H9 (cell line): ENCODE measurements around the gene PI4KB. TPM values are rescaled to one million over a fixed set of nuclear protein-coding genes. Genes with fewer than 3 reads are reported as not detected.

ENCODE experiments used
- DNase-seq: peaks from one replicate; pipeline ENCODE4 v3.0.0-alpha.2; 2017
- H2AFZ ChIP-seq: one replicate; pipeline ENCODE4 v1.6.1; 2013; ENCODE audit warnings: mild to moderate bottlenecking, low read length, control low read depth, moderate library complexity
- H2AK5ac ChIP-seq: 2 replicates; pipeline ENCODE4 v1.6.1; 2013; ENCODE audit warnings: low read length, control low read depth, mixed read lengths; ENCODE audit not compliant: insufficient read length
- H2BK120ac ChIP-seq: one replicate; pipeline ENCODE4 v1.6.1; 2013; ENCODE audit warnings: low read depth, mild to moderate bottlenecking, low read length, control low read depth, inconsistent platforms; ENCODE audit not compliant: poor library complexity, severe bottlenecking
- H2BK12ac ChIP-seq: 2 replicates; pipeline ENCODE4 v1.6.1; 2013; ENCODE audit warnings: low read length, control low read depth, mixed read lengths, low read depth; ENCODE audit not compliant: insufficient read length
- H2BK15ac ChIP-seq: 2 replicates; pipeline ENCODE4 v1.6.1; 2013; ENCODE audit warnings: low read depth, low read length, control low read depth
- H2BK20ac ChIP-seq: one replicate; pipeline ENCODE4 v1.6.1; 2013; ENCODE audit warnings: low read depth, mild to moderate bottlenecking, low read length, control low read depth, inconsistent platforms; ENCODE audit not compliant: poor library complexity, severe bottlenecking
- H2BK5ac ChIP-seq: 2 replicates; pipeline ENCODE4 v1.6.1; 2013; ENCODE audit warnings: low read length, control low read depth, mixed read lengths; ENCODE audit not compliant: insufficient read length
- H3K14ac ChIP-seq: 2 replicates; pipeline ENCODE4 v1.6.1; 2013; ENCODE audit warnings: low read length, control low read depth; ENCODE audit not compliant: insufficient read depth
- H3K18ac ChIP-seq: 2 replicates; pipeline ENCODE4 v1.6.1; 2013; ENCODE audit warnings: low read depth, mild to moderate bottlenecking, mixed read lengths, low read length, control low read depth; ENCODE audit not compliant: insufficient read length
- H3K23ac ChIP-seq: 2 replicates; pipeline ENCODE4 v1.6.1; 2013; ENCODE audit warnings: low read length, control low read depth, mixed read lengths, low read depth; ENCODE audit not compliant: insufficient read length
- H3K23me2 ChIP-seq: 2 replicates; pipeline ENCODE4 v1.6.1; 2013; ENCODE audit warnings: low read depth, mild to moderate bottlenecking, mixed read lengths, low read length, control low read depth; ENCODE audit not compliant: insufficient read length, poor library complexity, severe bottlenecking
- H3K27ac ChIP-seq: 2 replicates; pipeline ENCODE4 v1.5.1; 2013; ENCODE audit warnings: low read length, control low read depth, mixed read lengths, low read depth; ENCODE audit not compliant: insufficient read length
- H3K27me3 ChIP-seq: 2 replicates; pipeline ENCODE4 v1.6.1; 2013; ENCODE audit warnings: low read length, control low read depth, inconsistent platforms; ENCODE audit not compliant: insufficient read depth
- H3K4ac ChIP-seq: 2 replicates; pipeline ENCODE4 v1.6.1; 2013; ENCODE audit warnings: low read depth, mild to moderate bottlenecking, control low read depth, inconsistent platforms, low read length, moderate library complexity
- H3K4me1 ChIP-seq: 2 replicates; pipeline ENCODE4 v1.6.1; 2013; ENCODE audit warnings: low read length, control low read depth, inconsistent platforms; ENCODE audit not compliant: insufficient read depth
- H3K4me2 ChIP-seq: 2 replicates; pipeline ENCODE4 v1.6.1; 2013; ENCODE audit warnings: low read length, control low read depth, mixed read lengths; ENCODE audit not compliant: insufficient read length, insufficient read depth
- H3K56ac ChIP-seq: 2 replicates; pipeline ENCODE4 v1.6.1; 2013; ENCODE audit warnings: low read depth, mild to moderate bottlenecking, mixed read lengths, low read length, control low read depth; ENCODE audit not compliant: insufficient read length
- H3K79me1 ChIP-seq: 2 replicates; pipeline ENCODE4 v1.6.1; 2013; ENCODE audit warnings: low read depth, mild to moderate bottlenecking, moderate library complexity, low read length, control low read depth, inconsistent platforms; ENCODE audit not compliant: insufficient read depth, poor library complexity, severe bottlenecking
- H3K79me2 ChIP-seq: 2 replicates; pipeline ENCODE4 v1.6.1; 2013; ENCODE audit warnings: low read length, control low read depth, inconsistent platforms; ENCODE audit not compliant: insufficient read depth
- H3K9ac ChIP-seq: 2 replicates; pipeline ENCODE4 v1.6.1; 2013; ENCODE audit warnings: low read length, control low read depth, mixed read lengths; ENCODE audit not compliant: insufficient read length; ENCODE audit errors: extremely low read depth
- H3K9me3 ChIP-seq: one replicate; pipeline ENCODE4 v1.6.1; 2013; ENCODE audit warnings: low read depth, low read length, inconsistent platforms; ENCODE audit not compliant: control insufficient read depth
- H3T11ph ChIP-seq: one replicate; pipeline ENCODE4 v1.6.1; 2013; ENCODE audit warnings: mild to moderate bottlenecking, low read length, control low read depth, inconsistent platforms
- H4K20me1 ChIP-seq: one replicate; pipeline ENCODE4 v1.6.1; 2013; ENCODE audit not compliant: control insufficient read depth, insufficient read length, insufficient read depth
- H4K5ac ChIP-seq: 2 replicates; pipeline ENCODE4 v1.6.1; 2013; ENCODE audit warnings: low read depth, mild to moderate bottlenecking, mixed read lengths, low read length, control low read depth; ENCODE audit not compliant: insufficient read length
- H4K8ac ChIP-seq: replicated peaks from 2 replicates; pipeline ENCODE4 v1.6.1; 2013; ENCODE audit warnings: low read length, control low read depth, mixed read lengths, low read depth; ENCODE audit not compliant: insufficient read length
- H4K91ac ChIP-seq: 2 replicates; pipeline ENCODE4 v1.6.1; 2013; ENCODE audit warnings: low read depth, mild to moderate bottlenecking, moderate library complexity, mixed read lengths, low read length, control low read depth; ENCODE audit not compliant: insufficient read length
- H3K27ac Mint-ChIP-seq, 3 experiments: 2 replicates in 2 of 3; 3 replicates in 1 of 3; pipeline ENCODE4 v1.8.0; 2020 to 2021; ENCODE audit warnings: mixed read lengths in 3 of 3, mild to moderate bottlenecking in 1 of 3, moderate library complexity in 1 of 3
- H3K27me3 Mint-ChIP-seq: 2 replicates; pipeline ENCODE4 v1.8.0; 2021; ENCODE audit warnings: low read depth, mild to moderate bottlenecking, moderate library complexity, mixed read lengths
- H3K36me3 Mint-ChIP-seq, 3 experiments: 2 replicates in 2 of 3; 3 replicates in 1 of 3; pipeline ENCODE4 v1.8.0; 2020 to 2021; ENCODE audit warnings: low read depth in 3 of 3, mixed read lengths in 3 of 3; ENCODE audit not compliant: insufficient read depth in 1 of 3
- H3K4me1 Mint-ChIP-seq, 2 experiments: 2 replicates each; pipeline ENCODE4 v1.8.0; 2020; ENCODE audit warnings: mixed read lengths in 2 of 2
- H3K4me3 Mint-ChIP-seq, 2 experiments: 2 replicates in 1 of 2; 3 replicates in 1 of 2; pipeline ENCODE4 v1.8.0; 2020 to 2021; ENCODE audit warnings: mild to moderate bottlenecking in 2 of 2, mixed read lengths in 2 of 2, moderate library complexity in 1 of 2
- H3K9me3 Mint-ChIP-seq, 2 experiments: 2 replicates in 1 of 2; 3 replicates in 1 of 2; pipeline ENCODE4 v1.8.0; 2020; ENCODE audit warnings: mild to moderate bottlenecking in 2 of 2, mixed read lengths in 2 of 2, moderate library complexity in 1 of 2
- WGBS: extraction: QIAGEN DNeasy Blood & Tissue Kit; methylation state at CpG from one replicate; pipeline ENCODE4 v1.1.7; 2013; ENCODE audit warnings: missing lambda C conversion rate, low lambda C conversion rate, mixed read lengths; ENCODE audit not compliant: insufficient read length; ENCODE audit errors: extremely low coverage; 5-methylcytosine and 5-hydroxymethylcytosine counted together
- total RNA-seq: library from RNA; stranded (reverse); gene quantifications from 2 replicates; pipeline ENCODE4 v1.2.1, GENCODE V29; 2021
- TF ChIP-seq, protein P1 (sequence below): fragments of 200-600 bp; sonication (generic); conservative IDR thresholded peaks from 3 replicates; pipeline ENCODE4 v1.8.0; 2021; ENCODE audit warnings: antibody characterized with exemption, mild to moderate bottlenecking

PI4KB gene
- total RNA-seq, 1 experiment from 2014 or later, result 39.1 TPM

DNA sequence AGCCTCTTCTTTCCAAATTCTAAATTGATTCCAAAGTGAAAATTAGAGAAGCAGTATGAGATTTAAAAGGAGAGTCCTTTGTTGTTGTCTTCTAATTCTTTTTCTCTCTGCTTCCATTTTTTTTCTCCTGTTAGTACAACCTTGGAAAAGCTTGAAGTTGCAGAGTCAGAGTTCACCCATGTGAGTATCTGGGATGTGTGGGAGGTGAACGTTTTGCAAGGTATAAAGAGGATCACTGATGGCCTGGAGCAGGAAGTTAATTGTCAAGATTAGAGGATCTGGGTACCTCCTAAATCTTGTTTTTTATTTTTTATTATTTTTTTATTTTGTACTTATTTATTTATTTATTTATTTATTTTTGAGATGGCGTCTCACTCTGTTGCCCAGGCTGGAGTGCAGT is 80.4 kb downstream of the PI4KB start:
- Histone ChIP-seq H2BK15ac (no peak overlapping the region), H2AFZ (no peak overlapping the region), H3K4ac (no peak overlapping the region), H3K14ac (no peak overlapping the region), H2BK5ac (no peak overlapping the region), H4K5ac (no peak overlapping the region), H2BK120ac (no peak overlapping the region), H2AK5ac (no peak overlapping the region), H2BK12ac (no peak overlapping the region), H3K27me3 (no peaks in the 10 kb centered on the region), H3K9ac (no peak overlapping the region), H3K9me3 (no peaks in the 10 kb centered on the region), H3K27ac (no peak overlapping the region), H4K20me1 (no peaks in the 10 kb centered on the region), H4K8ac (no peak overlapping the region), H3K79me1 (no peaks in the 10 kb centered on the region), H3K23me2 (no peaks in the 10 kb centered on the region), H3K56ac (no peak overlapping the region), H4K91ac (no peak overlapping the region), H3K4me1 (no peaks in the 10 kb centered on the region), H2BK20ac (no peak overlapping the region), H3K4me2 (no peak overlapping the region), H3K79me2 (no peaks in the 10 kb centered on the region), H3K23ac (no peak overlapping the region), H3T11ph (no peak overlapping the region), H3K18ac (no peak overlapping the region)
- TF ChIP-seq, protein P1, sequence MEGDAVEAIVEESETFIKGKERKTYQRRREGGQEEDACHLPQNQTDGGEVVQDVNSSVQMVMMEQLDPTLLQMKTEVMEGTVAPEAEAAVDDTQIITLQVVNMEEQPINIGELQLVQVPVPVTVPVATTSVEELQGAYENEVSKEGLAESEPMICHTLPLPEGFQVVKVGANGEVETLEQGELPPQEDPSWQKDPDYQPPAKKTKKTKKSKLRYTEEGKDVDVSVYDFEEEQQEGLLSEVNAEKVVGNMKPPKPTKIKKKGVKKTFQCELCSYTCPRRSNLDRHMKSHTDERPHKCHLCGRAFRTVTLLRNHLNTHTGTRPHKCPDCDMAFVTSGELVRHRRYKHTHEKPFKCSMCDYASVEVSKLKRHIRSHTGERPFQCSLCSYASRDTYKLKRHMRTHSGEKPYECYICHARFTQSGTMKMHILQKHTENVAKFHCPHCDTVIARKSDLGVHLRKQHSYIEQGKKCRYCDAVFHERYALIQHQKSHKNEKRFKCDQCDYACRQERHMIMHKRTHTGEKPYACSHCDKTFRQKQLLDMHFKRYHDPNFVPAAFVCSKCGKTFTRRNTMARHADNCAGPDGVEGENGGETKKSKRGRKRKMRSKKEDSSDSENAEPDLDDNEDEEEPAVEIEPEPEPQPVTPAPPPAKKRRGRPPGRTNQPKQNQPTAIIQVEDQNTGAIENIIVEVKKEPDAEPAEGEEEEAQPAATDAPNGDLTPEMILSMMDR, result no peak
- no peak overlapping the region for H3K27ac Mint-ChIP-seq
- DNase-seq, result no peak
- no peaks in the 10 kb centered on the region for H3K27me3 Mint-ChIP-seq
- WGBS, result no CpG with 5 or more reads among the region's 2 CpGs
- no peaks in the 10 kb centered on the region for H3K9me3 Mint-ChIP-seq
- H3K4me1 Mint-ChIP-seq, result no peaks in the 10 kb centered on the region
- H3K36me3 Mint-ChIP-seq, result peaks cover 45 to 78% (median 77%) of the 10 kb centered on the region in 3 experiments
- H3K4me3 Mint-ChIP-seq, result no peak overlapping the region
